GM23338 (cell line): Measurements from ENCODE around the gene SFR1. TPM values are rescaled to one million over a fixed set of nuclear protein-coding genes. Genes with fewer than 3 reads are reported as not detected.
A peak's percentile ranks its signal among the peaks of the same experiment; 100 is the strongest.

Experiments used
- ATAC-seq: fragments of 200-7000 bp; cut with Tn5 transposase; 3 replicates; pipeline ENCODE4 v1.9.1; 2020
- DNase-seq: peaks from one replicate; pipeline ENCODE4 v3.0.0-alpha.2; 2015; ENCODE audit warnings: low spot score
- H2AFZ ChIP-seq: fragments of 200-600 bp; sonication (generic); 2 replicates; pipeline ENCODE4 v1.8.0; 2016; ENCODE audit warnings: antibody characterized with exemption, mild to moderate bottlenecking, moderate library complexity
- H3F3A ChIP-seq: fragments of 200-600 bp; sonication (generic); replicated peaks from 2 replicates; pipeline ENCODE4 v1.8.0; 2017; ENCODE audit warnings: antibody characterized with exemption, mixed run types, low read depth
- H3K27ac ChIP-seq: fragments of 200-600 bp; sonication (generic); 2 replicates; pipeline ENCODE4 v1.6.1; 2016; ENCODE audit warnings: low read depth
- H3K27me3 ChIP-seq: fragments of 200-600 bp; sonication (generic); 2 replicates; pipeline ENCODE4 v1.8.0; 2016; ENCODE audit warnings: mild to moderate bottlenecking, mixed run types, moderate library complexity; ENCODE audit not compliant: insufficient read depth
- H3K36me3 ChIP-seq: fragments of 200-600 bp; sonication (generic); 2 replicates; pipeline ENCODE4 v1.8.0; 2016; ENCODE audit warnings: mild to moderate bottlenecking; ENCODE audit not compliant: insufficient read depth
- H3K4me1 ChIP-seq: fragments of 200-600 bp; sonication (generic); 2 replicates; pipeline ENCODE4 v1.8.0; 2016; ENCODE audit warnings: mild to moderate bottlenecking, moderate library complexity; ENCODE audit not compliant: insufficient read depth
- H3K4me2 ChIP-seq: fragments of 200-600 bp; sonication (generic); 2 replicates; pipeline ENCODE4 v1.7.1; 2017; ENCODE audit warnings: mixed run types
- H3K4me3 ChIP-seq: fragments of 200-600 bp; sonication (generic); 2 replicates; pipeline ENCODE4 v1.6.1; 2016; ENCODE audit warnings: mixed run types
- H3K79me2 ChIP-seq: fragments of 200-600 bp; sonication (generic); replicated peaks from 2 replicates; pipeline ENCODE4 v1.8.0; 2017; ENCODE audit warnings: mild to moderate bottlenecking; ENCODE audit not compliant: insufficient read depth
- H3K9me2 ChIP-seq: fragments of 200-600 bp; sonication (generic); 2 replicates; pipeline ENCODE4 v1.8.0; 2017; ENCODE audit not compliant: insufficient read depth
- H4K20me1 ChIP-seq: fragments of 200-600 bp; sonication (generic); replicated peaks from 2 replicates; pipeline ENCODE4 v1.8.0; 2017; ENCODE audit warnings: mild to moderate bottlenecking; ENCODE audit not compliant: insufficient read depth
- H3K27ac Mint-ChIP-seq: 2 replicates; pipeline ENCODE4 v1.8.0; 2020; ENCODE audit warnings: inconsistent platforms, mild to moderate bottlenecking, moderate library complexity, mixed read lengths
- H3K27me3 Mint-ChIP-seq: 3 replicates; pipeline ENCODE4 v1.8.0; 2022; ENCODE audit warnings: low read depth, mild to moderate bottlenecking, moderate library complexity, mixed read lengths, inconsistent platforms; ENCODE audit not compliant: insufficient read depth, poor library complexity
- H3K36me3 Mint-ChIP-seq: 3 replicates; pipeline ENCODE4 v1.8.0; 2021; ENCODE audit warnings: low read depth, mild to moderate bottlenecking, inconsistent platforms, moderate library complexity, mixed read lengths
- H3K4me1 Mint-ChIP-seq: 3 replicates; pipeline ENCODE4 v1.8.0; 2020; ENCODE audit warnings: mild to moderate bottlenecking, inconsistent platforms, mixed read lengths
- H3K4me3 Mint-ChIP-seq: 3 replicates; pipeline ENCODE4 v1.8.0; 2021; ENCODE audit warnings: moderate library complexity, mild to moderate bottlenecking, inconsistent platforms, mixed read lengths
- H3K9me3 Mint-ChIP-seq: 3 replicates; pipeline ENCODE4 v1.8.0; 2020; ENCODE audit warnings: moderate library complexity, mild to moderate bottlenecking, inconsistent platforms, mixed read lengths
- CREB1 ChIP-seq: fragments of 250-450 bp; sonication (Bioruptor Pico); IDR thresholded peaks from 2 replicates; pipeline ENCODE4 v1.5.0; 2020; ENCODE audit warnings: low read depth, mild to moderate bottlenecking, moderate library complexity
- CTCF ChIP-seq, 2 experiments: fragments of 200-600 bp in 1 of 2; sonication (generic) in 1 of 2; conservative IDR thresholded peaks; 2 replicates each; pipeline versions ENCODE4 v1.5.1 to v1.6.1; 2016 to 2017; ENCODE audit warnings: antibody characterized with exemption in 2 of 2, low read depth in 2 of 2, mild to moderate bottlenecking in 2 of 2, moderate library complexity in 1 of 2
- ETS1 ChIP-seq: IDR thresholded peaks from 2 replicates; pipeline ENCODE4 v1.6.1; 2016; ENCODE audit warnings: antibody characterized with exemption
- EZH2 ChIP-seq: fragments of 200-600 bp; sonication (generic); IDR thresholded peaks from one replicate; pipeline ENCODE4 v1.8.0; 2017; ENCODE audit warnings: antibody characterized with exemption, mild to moderate bottlenecking, low read depth; ENCODE audit not compliant: unreplicated experiment
- EZH2phosphoT487 ChIP-seq: fragments of 200-600 bp; sonication (generic); IDR thresholded peaks from one replicate; pipeline ENCODE4 v1.8.1; 2018; ENCODE audit warnings: antibody characterized with exemption; ENCODE audit not compliant: unreplicated experiment
- JUNB ChIP-seq: IDR thresholded peaks from one replicate; pipeline ENCODE4 v1.6.1; 2016; ENCODE audit warnings: antibody characterized with exemption; ENCODE audit not compliant: unreplicated experiment
- NANOG ChIP-seq: IDR thresholded peaks from 2 replicates; pipeline ENCODE4 v1.6.1; 2016; ENCODE audit warnings: antibody characterized with exemption, borderline replicate concordance
- REST ChIP-seq: IDR thresholded peaks from one replicate; pipeline ENCODE4 v1.6.1; 2018; ENCODE audit warnings: antibody characterized with exemption; ENCODE audit not compliant: unreplicated experiment
- STAT1 ChIP-seq: IDR thresholded peaks from one replicate; pipeline ENCODE4 v1.6.1; 2016; ENCODE audit warnings: antibody characterized with exemption; ENCODE audit not compliant: unreplicated experiment
- ZNF114 ChIP-seq: fragments of 250-450 bp; sonication (Bioruptor Pico); IDR thresholded peaks from 2 replicates; pipeline ENCODE4 v1.5.0; 2020; ENCODE audit warnings: mild to moderate bottlenecking, moderate library complexity
- ZNF331 ChIP-seq: fragments of 250-450 bp; sonication (Bioruptor Pico); IDR thresholded peaks from 2 replicates; pipeline ENCODE4 v1.5.0; 2020; ENCODE audit warnings: low read depth, mild to moderate bottlenecking, moderate library complexity
- polyA plus RNA-seq: library from polyadenylated mRNA; unstranded; fragments of >200 nt; fragmentation: Nextera tagmentation; extraction: Ambion mirVana; gene quantifications from 2 replicates; pipeline ENCODE4 v1.2.1, GENCODE V29; 2016
- total RNA-seq: library from RNA; depleted of rRNA; stranded (reverse); fragments of >200 nt; shearing (Covaris generic); gene quantifications from 2 replicates; pipeline ENCODE4 v1.2.3, GENCODE V29; 2014

SFR1 gene
- total and polyA plus RNA-seq, 2 experiments from 2014 or later: 8.3 to 13.0 TPM

- Histone ChIP-seq H3K36me3 (no peaks in the 10 kb centered on the region; the same call in 1 of the 2 replicates), H3K27ac (no peak overlapping the region), H4K20me1 (no peaks in the 10 kb centered on the region), H3K4me1 (peaks cover 6% of the 10 kb centered on the region; the same call in 1 of the 2 replicates), H3K9me2 (peaks cover 3% of the 10 kb centered on the region; the same call in 1 of the 2 replicates), H3F3A (no peaks in the 10 kb centered on the region), H3K79me2 (no peaks in the 10 kb centered on the region), H3K4me2 (no peak overlapping the region), H2AFZ (no peak overlapping the region), H3K27me3 (no peaks in the 10 kb centered on the region), H3K4me3 (no peak overlapping the region)
- TF ChIP-seq ZNF331 (CRISPR knock-in tag) (no peak), EZH2 (no peak), CTCF (conservative IDR thresholded peaks at IDR 0.05; ENCODE audit: low read depth in 2 of 2) (no peak), NANOG (no peak), REST (no peak), ETS1 (no peak), CREB1 (CRISPR knock-in tag) (no peak), EZH2phosphoT487 (no peak), JUNB (no peak)
- Mint-ChIP-seq H3K27ac (no peak overlapping the region), H3K4me3 (no peak overlapping the region), H3K36me3 (peaks cover 7% of the 10 kb centered on the region; the same call in 1 of the 3 replicates), H3K27me3 (no peaks in the 10 kb centered on the region), H3K9me3 (peaks cover 11% of the 10 kb centered on the region; the same call in 1 of the 3 replicates), H3K4me1 (no peaks in the 10 kb centered on the region)
- no peak for DNase-seq
- ATAC-seq: no peak
Measured at GRCh38 chr10:104100795-104101194, 21.2 kb upstream of the SFR1 start.

- H3K9me2 ChIP-seq: no peaks in the 10 kb centered on the region
- DNase-seq (no peak), ATAC-seq (no peak)
- Mint-ChIP-seq H3K27ac (no peak overlapping the region), H3K9me3 (peaks cover 5% of the 10 kb centered on the region; the same call in 1 of the 3 replicates), H3K4me3 (no peak overlapping the region), H3K27me3 (no peaks in the 10 kb centered on the region), H3K4me1 (peaks cover 4% of the 10 kb centered on the region), H3K36me3 (peaks cover 3% of the 10 kb centered on the region; the same call in 1 of the 3 replicates)
- no peaks in the 10 kb centered on the region for H3K27me3 ChIP-seq
- peak overlapping the region; percentile 67; the same call in 1 of the 2 replicates for H2AFZ ChIP-seq
- H3K4me1 ChIP-seq: peaks cover 6% of the 10 kb centered on the region; the same call in 1 of the 2 replicates
- H3K4me3 ChIP-seq: no peak overlapping the region
- H3K36me3 ChIP-seq: no peaks in the 10 kb centered on the region; the same call in 1 of the 2 replicates
- no peaks in the 10 kb centered on the region for H4K20me1 ChIP-seq
- no peak overlapping the region for H3K27ac ChIP-seq
- no peaks in the 10 kb centered on the region for H3F3A ChIP-seq
- H3K79me2 ChIP-seq: no peaks in the 10 kb centered on the region
- no peak overlapping the region for H3K4me2 ChIP-seq
- TF ChIP-seq ZNF114 (CRISPR knock-in tag): no peak
- no peak for TF ChIP-seq STAT1
- TF ChIP-seq EZH2: no peak
Measured at GRCh38 chr10:104101902-104102301, 20.1 kb upstream of the SFR1 start.
